Astrocyte (in vitro differentiated cells and primary cell): ENCODE measurements around the gene AOAH. TPM values are rescaled to one million over a fixed set of nuclear protein-coding genes. Genes with fewer than 3 reads are reported as not detected.
"Not testable (repeated sequence)": the region's sequence is repeated elsewhere in the genome, so short reads cannot be mapped to it uniquely, and the experiment has no call there.

Experiments
- DNase-seq: peaks from one replicate; pipeline ENCODE4 v3.0.0-alpha.2; 2010; ENCODE audit warnings: low read depth
- FAIRE-seq: peaks from 2 replicates; lab custom pipeline; 2011; peaks lifted over from hg19 to GRCh38; lab: Jason Lieb, UNC
- H2AFZ ChIP-seq: 2 replicates; pipeline ENCODE4 v1.6.0; 2012; ENCODE audit warnings: low read depth, low read length, inconsistent platforms
- H3K27ac ChIP-seq: 2 replicates; pipeline ENCODE4 v1.5.1; 2011; ENCODE audit warnings: low read depth, low read length, inconsistent platforms
- H3K27me3 ChIP-seq: 2 replicates; pipeline ENCODE4 v1.6.0; 2011; ENCODE audit warnings: low read length, inconsistent platforms; ENCODE audit not compliant: insufficient read depth
- H3K36me3 ChIP-seq: 2 replicates; pipeline ENCODE4 v1.5.1; 2011; ENCODE audit warnings: low read length, inconsistent platforms; ENCODE audit not compliant: insufficient read depth
- H3K4me1 ChIP-seq: 2 replicates; pipeline ENCODE4 v1.5.1; 2011; ENCODE audit warnings: low read length, inconsistent platforms; ENCODE audit not compliant: insufficient read depth
- H3K4me2 ChIP-seq: 2 replicates; pipeline ENCODE4 v1.6.0; 2012; ENCODE audit warnings: low read length, inconsistent platforms
- H3K4me3 ChIP-seq: 2 replicates; pipeline ENCODE4 v1.5.1; 2011; ENCODE audit warnings: low read depth, mild to moderate bottlenecking, low read length, inconsistent platforms; ENCODE audit not compliant: insufficient read depth
- H3K79me2 ChIP-seq: 2 replicates; pipeline ENCODE4 v1.6.0; 2012; ENCODE audit warnings: mild to moderate bottlenecking, low read length, inconsistent platforms; ENCODE audit not compliant: insufficient read depth
- H3K9ac ChIP-seq: 2 replicates; pipeline ENCODE4 v1.6.0; 2012; ENCODE audit warnings: mild to moderate bottlenecking, low read length, inconsistent platforms
- H3K9me3 ChIP-seq: 2 replicates; pipeline ENCODE4 v1.5.1; 2012; ENCODE audit warnings: low read depth, mild to moderate bottlenecking, low read length, inconsistent platforms; ENCODE audit not compliant: insufficient read depth
- H4K20me1 ChIP-seq: 2 replicates; pipeline ENCODE4 v1.6.0; 2012; ENCODE audit warnings: low read length, inconsistent platforms; ENCODE audit not compliant: insufficient read depth
- H3K27ac Mint-ChIP-seq: one replicate; pipeline ENCODE4 v1.8.0; 2021; ENCODE audit warnings: mild to moderate bottlenecking, mixed read lengths; ENCODE audit not compliant: unreplicated experiment
- H3K27me3 Mint-ChIP-seq: one replicate; pipeline ENCODE4 v1.8.0; 2021; ENCODE audit warnings: low read depth, mixed read lengths; ENCODE audit not compliant: unreplicated experiment
- H3K36me3 Mint-ChIP-seq: one replicate; pipeline ENCODE4 v1.8.0; 2021; ENCODE audit warnings: low read depth, mixed read lengths; ENCODE audit not compliant: unreplicated experiment
- H3K4me1 Mint-ChIP-seq: one replicate; pipeline ENCODE4 v1.8.0; 2021; ENCODE audit warnings: low read depth, mixed read lengths; ENCODE audit not compliant: unreplicated experiment
- H3K4me3 Mint-ChIP-seq: one replicate; pipeline ENCODE4 v1.8.0; 2021; ENCODE audit warnings: mild to moderate bottlenecking, moderate library complexity, mixed read lengths; ENCODE audit not compliant: unreplicated experiment
- H3K9me3 Mint-ChIP-seq: one replicate; pipeline ENCODE4 v1.8.0; 2021; ENCODE audit warnings: mild to moderate bottlenecking, mixed read lengths; ENCODE audit not compliant: unreplicated experiment
- EZH2 ChIP-seq: IDR thresholded peaks from 2 replicates; pipeline ENCODE4 v1.6.1; 2012; ENCODE audit warnings: mild to moderate bottlenecking, low read length, inconsistent platforms; ENCODE audit not compliant: insufficient read depth
- total RNA-seq: library from RNA; stranded (reverse); gene quantifications from 2 replicates; pipeline ENCODE4 v1.2.1, GENCODE V29; 2021
- TF ChIP-seq, protein P1 (sequence below): IDR thresholded peaks from 2 replicates; pipeline ENCODE4 v1.5.1; 2011; ENCODE audit warnings: low read depth, mild to moderate bottlenecking, inconsistent platforms, low read length, moderate library complexity; ENCODE audit not compliant: insufficient read depth

AOAH gene
- total RNA-seq, 1 donor from 2014 or later: not detected

DNA sequence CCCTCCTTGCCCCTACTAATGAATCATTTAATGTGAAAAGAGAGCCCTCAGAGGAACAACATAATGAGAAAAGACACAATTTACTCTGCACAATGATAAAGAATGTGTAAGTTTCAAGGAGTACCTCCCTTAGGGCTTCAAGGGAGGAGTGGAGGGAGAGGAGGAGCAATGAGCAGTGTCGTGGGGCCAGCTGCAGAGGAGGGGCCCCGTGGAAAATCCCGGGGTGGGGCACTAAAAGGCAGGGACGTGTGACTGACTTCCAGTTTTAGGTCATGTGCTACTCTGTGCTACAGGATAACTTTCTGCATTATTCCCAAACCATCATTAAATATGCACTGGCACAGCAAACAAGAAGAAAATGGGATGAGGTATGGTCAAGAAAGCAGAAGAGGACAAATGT is 226.5 kb downstream of the AOAH start:
- no peak for TF ChIP-seq EZH2
- TF ChIP-seq, protein P1, sequence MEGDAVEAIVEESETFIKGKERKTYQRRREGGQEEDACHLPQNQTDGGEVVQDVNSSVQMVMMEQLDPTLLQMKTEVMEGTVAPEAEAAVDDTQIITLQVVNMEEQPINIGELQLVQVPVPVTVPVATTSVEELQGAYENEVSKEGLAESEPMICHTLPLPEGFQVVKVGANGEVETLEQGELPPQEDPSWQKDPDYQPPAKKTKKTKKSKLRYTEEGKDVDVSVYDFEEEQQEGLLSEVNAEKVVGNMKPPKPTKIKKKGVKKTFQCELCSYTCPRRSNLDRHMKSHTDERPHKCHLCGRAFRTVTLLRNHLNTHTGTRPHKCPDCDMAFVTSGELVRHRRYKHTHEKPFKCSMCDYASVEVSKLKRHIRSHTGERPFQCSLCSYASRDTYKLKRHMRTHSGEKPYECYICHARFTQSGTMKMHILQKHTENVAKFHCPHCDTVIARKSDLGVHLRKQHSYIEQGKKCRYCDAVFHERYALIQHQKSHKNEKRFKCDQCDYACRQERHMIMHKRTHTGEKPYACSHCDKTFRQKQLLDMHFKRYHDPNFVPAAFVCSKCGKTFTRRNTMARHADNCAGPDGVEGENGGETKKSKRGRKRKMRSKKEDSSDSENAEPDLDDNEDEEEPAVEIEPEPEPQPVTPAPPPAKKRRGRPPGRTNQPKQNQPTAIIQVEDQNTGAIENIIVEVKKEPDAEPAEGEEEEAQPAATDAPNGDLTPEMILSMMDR: no peak
- no peak for DNase-seq
- no peak overlapping the region for H3K4me3 Mint-ChIP-seq
- H3K4me1 ChIP-seq: no peaks in the 10 kb centered on the region
- no peaks in the 10 kb centered on the region for H3K36me3 ChIP-seq
- H3K36me3 Mint-ChIP-seq: no peaks in the 10 kb centered on the region
- no peaks in the 10 kb centered on the region for H3K27me3 ChIP-seq
- no peak overlapping the region for H2AFZ ChIP-seq
- H3K4me3 ChIP-seq: no peak overlapping the region
- H3K27ac ChIP-seq: no peak overlapping the region
- no peaks in the 10 kb centered on the region for H3K9me3 ChIP-seq
- H3K79me2 ChIP-seq: no peaks in the 10 kb centered on the region
- H3K4me2 ChIP-seq: no peak overlapping the region
- peaks cover 20% of the 10 kb centered on the region for H3K4me1 Mint-ChIP-seq
- no peak overlapping the region for H3K27ac Mint-ChIP-seq
- no peak overlapping the region for H3K9ac ChIP-seq
- peaks cover 9% of the 10 kb centered on the region for H3K27me3 Mint-ChIP-seq
- FAIRE-seq: no peak
- H4K20me1 ChIP-seq: no peaks in the 10 kb centered on the region
- no peaks in the 10 kb centered on the region for H3K9me3 Mint-ChIP-seq

DNA sequence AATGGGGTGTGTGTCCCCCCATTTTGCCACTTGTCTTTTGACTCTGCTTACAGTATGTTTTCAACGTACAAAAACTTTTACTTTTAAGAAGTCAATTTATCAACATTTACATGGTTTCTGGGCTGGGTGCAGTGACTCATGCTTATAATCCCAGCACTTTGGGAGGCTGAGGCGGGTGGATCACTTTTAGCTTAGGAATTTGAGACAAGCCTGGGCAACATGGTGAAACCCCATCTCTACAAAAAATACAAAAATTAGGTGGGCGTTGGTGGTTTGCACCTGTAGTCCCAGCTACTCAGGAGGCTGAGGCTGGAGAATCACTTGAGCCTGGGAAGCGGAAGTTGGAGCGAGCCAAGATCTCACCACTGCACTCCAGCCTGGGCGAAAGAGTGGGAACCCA is 227.1 kb downstream of the AOAH start:
- Mint-ChIP-seq H3K27ac (peak overlapping the region; percentile 77), H3K4me1 (peaks cover 20% of the 10 kb centered on the region)
- H3K27me3 Mint-ChIP-seq, FAIRE-seq, H3K4me3 Mint-ChIP-seq, H3K27ac ChIP-seq, H3K79me2 ChIP-seq, H3K36me3 ChIP-seq, H3K4me2 ChIP-seq, H3K27me3 ChIP-seq, H4K20me1 ChIP-seq, H3K36me3 Mint-ChIP-seq, H2AFZ ChIP-seq, H3K9ac ChIP-seq, H3K9me3 ChIP-seq, H3K9me3 Mint-ChIP-seq, H3K4me3 ChIP-seq, H3K4me1 ChIP-seq: not testable (repeated sequence)
- DNase-seq: peak; percentile 23

DNA sequence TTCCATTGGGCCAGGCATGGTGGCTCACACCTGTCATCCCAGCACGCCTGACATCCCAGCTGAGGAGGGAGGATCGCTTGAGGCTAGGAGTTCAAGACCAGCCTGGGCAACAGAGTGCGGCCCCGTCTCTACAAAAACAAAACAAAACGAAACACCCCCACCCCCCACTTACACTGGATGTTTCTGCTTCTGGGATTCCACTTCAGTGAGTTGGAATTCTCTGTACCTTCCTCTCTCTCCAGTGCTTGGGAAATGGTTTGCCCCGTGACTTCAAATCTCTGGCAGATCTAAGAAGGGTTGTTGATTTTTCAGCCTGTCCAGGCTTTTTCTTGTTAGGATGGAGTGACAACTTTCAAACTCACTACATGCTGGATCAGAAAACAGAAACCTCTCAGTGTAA is 227.7 kb downstream of the AOAH start:
- no peak for FAIRE-seq
- Mint-ChIP-seq H3K36me3 (no peaks in the 10 kb centered on the region), H3K9me3 (peaks cover 3% of the 10 kb centered on the region), H3K4me1 (peaks cover 20% of the 10 kb centered on the region), H3K27ac (peak overlapping the region; percentile 77), H3K27me3 (peaks cover 4% of the 10 kb centered on the region), H3K4me3 (no peak overlapping the region)
- TF ChIP-seq, protein P1: no peak
- no peak for TF ChIP-seq EZH2
- no peaks in the 10 kb centered on the region for H3K36me3 ChIP-seq
- no peak overlapping the region for H2AFZ ChIP-seq
- peak; percentile 27 for DNase-seq
- H3K9ac ChIP-seq: no peak overlapping the region
- no peaks in the 10 kb centered on the region for H3K27me3 ChIP-seq
- no peak overlapping the region for H3K27ac ChIP-seq
- no peak overlapping the region for H3K4me2 ChIP-seq
- H3K9me3 ChIP-seq: no peaks in the 10 kb centered on the region
- H3K4me1 ChIP-seq: no peaks in the 10 kb centered on the region
- no peaks in the 10 kb centered on the region for H3K79me2 ChIP-seq
- H3K4me3 ChIP-seq: no peak overlapping the region
- no peaks in the 10 kb centered on the region for H4K20me1 ChIP-seq
